ENCODE data around the gene ATF6. TPM values are rescaled to one million over a fixed set of nuclear protein-coding genes. Genes with fewer than 3 reads are reported as not detected.

ATF6 gene
- total and polyA plus RNA-seq, 2 donors (not counting 1 experiment from before 2014, with no cell fraction given): 5.7 to 26.6 TPM

- Histone ChIP-seq H3K36me3 (replicated peaks in 1 of 2; ENCODE audit: control extremely low read depth in 1 of 2, control insufficient read depth in 1 of 2, extremely low read depth in 1 of 2, insufficient read depth in 2 of 2, low read length in 1 of 2) (no peaks in the 10 kb centered on the region), H3K4me3 (ENCODE audit: control extremely low read depth in 1 of 5, extremely low read depth in 1 of 5, insufficient read depth in 1 of 5, low read depth in 2 of 5, low read length in 4 of 5) (no peak overlapping the region), H2AFZ (ENCODE audit: insufficient read depth, low read depth, low read length, poor library complexity, severe bottlenecking) (no peak overlapping the region), H3K4me1 (ENCODE audit: control insufficient read depth in 2 of 2, insufficient read depth in 2 of 2, low read length in 2 of 2) (no peaks in the 10 kb centered on the region), H3K9ac (ENCODE audit: low read length) (no peak overlapping the region), H3K4me2 (replicated peaks; ENCODE audit: low read depth, low read length, poor library complexity, severe bottlenecking) (no peak overlapping the region), H3K9me3 (ENCODE audit: control extremely low read depth in 1 of 3, control insufficient read depth in 2 of 3, insufficient read depth in 1 of 3, low read length in 2 of 3) (no peaks in the 10 kb centered on the region), H4K20me1 (ENCODE audit: control insufficient read depth, insufficient read depth, low read length, poor library complexity, severe bottlenecking) (no peaks in the 10 kb centered on the region), H3K27me3 (replicated peaks in 1 of 4; ENCODE audit: control extremely low read depth in 1 of 4, control insufficient read depth in 3 of 4, insufficient read depth in 4 of 4, low read length in 3 of 4) (no peaks in the 10 kb centered on the region), H3K27ac (ENCODE audit: low read length in 2 of 2) (no peak overlapping the region), H3K79me2 (ENCODE audit: control insufficient read depth, insufficient read depth, low read length) (no peaks in the 10 kb centered on the region)
- intact Hi-C loops (cut with micrococcal nuclease): no loop called here
- POLR2A ChIA-PET: no interaction called here
- H3K27ac Mint-ChIP-seq: no peak overlapping the region
- H3K4me1 Mint-ChIP-seq: no peaks in the 10 kb centered on the region
- H3K9me3 Mint-ChIP-seq (ENCODE audit: insufficient read depth): no peaks in the 10 kb centered on the region
- ATAC-seq (ENCODE audit: low read depth) (peak; percentile 43), DNase-seq (peak; percentile 11)
- CTCF ChIA-PET: interaction anchor here (0.9 to 2.2 kb wide), 5 partner anchors 9 to 418 kb away, joined by 3 to 9 read pairs (median 3); no protein-coding TSS in a partner anchor
- 94% methylated on average over 3 of the region's 3 CpGs for WGBS (ENCODE audit: insufficient coverage)
- TF ChIP-seq CTCF (IDR thresholded peaks at IDR 0.05) (peak; percentile 72), EZH2 (IDR thresholded peaks at IDR 0.05; ENCODE audit: borderline replicate concordance, insufficient read depth, low read depth, low read length, poor library complexity, severe bottlenecking) (no peak)
- H3K27me3 Mint-ChIP-seq: no peaks in the 10 kb centered on the region
- no peak overlapping the region for H3K4me3 Mint-ChIP-seq
Observed at GRCh38 chr1:161905269-161905884, 139.3 kb downstream of the ATF6 start.

- H4K20me1 ChIP-seq (ENCODE audit: control insufficient read depth, insufficient read depth, low read length, poor library complexity, severe bottlenecking): no peaks in the 10 kb centered on the region
- CTCF ChIA-PET: no interaction called here
- no peak for TF ChIP-seq CTCF (IDR thresholded peaks at IDR 0.05)
- no peak for TF ChIP-seq EZH2 (IDR thresholded peaks at IDR 0.05; ENCODE audit: borderline replicate concordance, insufficient read depth, low read depth, low read length, poor library complexity, severe bottlenecking)
- no peak overlapping the region for H3K9ac ChIP-seq (ENCODE audit: low read length)
- H3K27me3 ChIP-seq (replicated peaks in 1 of 4; ENCODE audit: control extremely low read depth in 1 of 4, control insufficient read depth in 3 of 4, insufficient read depth in 4 of 4, low read length in 3 of 4): no peaks in the 10 kb centered on the region
- H3K27ac ChIP-seq (ENCODE audit: low read length in 2 of 2): no peak overlapping the region
- peaks cover 0 to 5% of the 10 kb centered on the region in 2 experiments for H3K36me3 ChIP-seq (replicated peaks in 1 of 2; ENCODE audit: control extremely low read depth in 1 of 2, control insufficient read depth in 1 of 2, extremely low read depth in 1 of 2, insufficient read depth in 2 of 2, low read length in 1 of 2)
- ATAC-seq (ENCODE audit: low read depth): no peak
- H3K4me3 ChIP-seq (ENCODE audit: control extremely low read depth in 1 of 5, extremely low read depth in 1 of 5, insufficient read depth in 1 of 5, low read depth in 2 of 5, low read length in 4 of 5): no peak overlapping the region
- H3K4me1 ChIP-seq (ENCODE audit: control insufficient read depth in 2 of 2, insufficient read depth in 2 of 2, low read length in 2 of 2): no peaks in the 10 kb centered on the region
- Mint-ChIP-seq H3K27me3 (no peaks in the 10 kb centered on the region), H3K9me3 (ENCODE audit: insufficient read depth) (no peaks in the 10 kb centered on the region), H3K4me1 (no peaks in the 10 kb centered on the region), H3K4me3 (no peak overlapping the region), H3K27ac (no peak overlapping the region)
- no peak for DNase-seq
- POLR2A ChIA-PET: no interaction called here
- no peak overlapping the region for H3K4me2 ChIP-seq (replicated peaks; ENCODE audit: low read depth, low read length, poor library complexity, severe bottlenecking)
- no peaks in the 10 kb centered on the region for H3K9me3 ChIP-seq (ENCODE audit: control extremely low read depth in 1 of 3, control insufficient read depth in 2 of 3, insufficient read depth in 1 of 3, low read length in 2 of 3)
- no peaks in the 10 kb centered on the region for H3K79me2 ChIP-seq (ENCODE audit: control insufficient read depth, insufficient read depth, low read length)
- intact Hi-C loops (cut with micrococcal nuclease): no loop called here
- H2AFZ ChIP-seq (ENCODE audit: insufficient read depth, low read depth, low read length, poor library complexity, severe bottlenecking): no peak overlapping the region
Observed at GRCh38 chr1:161907265-161907664, 141.1 kb downstream of the ATF6 start.
